ENCODE results near the gene MORN3. TPM values are rescaled to one million over a fixed set of nuclear protein-coding genes. Genes with fewer than 3 reads are reported as not detected.

Gene MORN3
- total and polyA plus RNA-seq, 2 of the 8 experiments (the other 6 are each of a cell fraction or from before 2014, with no cell fraction given): 0.39 to 0.93 TPM

DNA sequence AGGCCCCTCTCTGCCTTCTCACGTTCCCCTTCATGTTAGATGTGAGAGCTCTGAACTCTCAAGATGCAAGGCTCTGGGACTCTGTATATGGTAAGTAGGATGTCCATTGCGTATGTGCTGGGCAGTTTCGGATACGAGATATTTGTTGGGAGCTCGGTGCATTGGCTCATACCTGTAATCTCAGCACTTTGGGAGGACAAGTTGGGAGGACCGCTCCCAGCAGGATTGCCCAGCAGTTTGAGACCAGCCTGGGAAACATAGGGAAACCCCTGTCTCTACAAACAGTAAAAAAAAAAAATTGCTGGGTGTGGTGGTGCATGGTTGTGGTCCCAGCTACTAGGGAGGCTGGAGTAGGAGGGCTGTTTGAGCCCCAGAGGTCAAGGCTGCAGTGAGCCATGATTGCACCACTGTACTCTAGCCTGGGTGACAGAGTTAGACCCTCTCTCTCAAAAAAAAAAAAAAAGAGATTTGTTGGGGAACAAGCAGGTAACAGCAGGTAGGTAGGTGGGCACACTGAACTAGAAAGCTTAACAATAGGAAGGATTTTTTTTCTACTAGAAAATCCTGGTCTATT, 46.5 kb upstream of the MORN3 start:
- FAIRE-seq (no peak), DNase-seq (ENCODE audit: low read depth in 1 of 2, low spot score in 2 of 2) (no peak)
- H3K9ac ChIP-seq (replicated peaks in 1 of 4; ENCODE audit: extremely low read depth in 1 of 4, low read depth in 3 of 4, low read length in 3 of 4): no peak overlapping the region
- no peak overlapping the region for H4K5ac ChIP-seq (ENCODE audit: insufficient read length, low read depth, low read length)
- no peak overlapping the region for H2BK15ac ChIP-seq (ENCODE audit: low read length)
- no peak overlapping the region for H3K18ac ChIP-seq (ENCODE audit: extremely low read depth, low read length)
- H2AFZ ChIP-seq (ENCODE audit: low read length): no peak overlapping the region
- peaks cover 4 to 17% of the 10 kb centered on the region in 2 experiments for H4K20me1 ChIP-seq (replicated peaks in 1 of 2; ENCODE audit: control insufficient read depth in 1 of 2, insufficient read depth in 2 of 2, low read length in 2 of 2)
- 82% methylated on average over 6 of the region's 6 CpGs; no CpG with 5 or more reads in 1 of the 2 experiments for WGBS, 2 experiments (ENCODE audit: extremely low coverage in 1 of 2, insufficient coverage in 1 of 2, insufficient read length in 1 of 2, insufficient replicate concordance in 2 of 2, low coverage in 1 of 2, low lambda C conversion rate in 2 of 2, missing lambda C conversion rate in 1 of 2)
- peaks cover 0 to 63% of the 10 kb centered on the region in 2 experiments for H3K79me2 ChIP-seq (ENCODE audit: control insufficient read depth in 1 of 2, insufficient read depth in 2 of 2, low read length in 2 of 2)
- no peak overlapping the region for H2BK120ac ChIP-seq (replicated peaks; ENCODE audit: low read depth, low read length)
- peaks cover 22% of the 10 kb centered on the region for H3K79me1 ChIP-seq (ENCODE audit: low read depth, low read length)
- H3K14ac ChIP-seq (ENCODE audit: insufficient read length): no peak overlapping the region
- peaks cover 0 to 14% (median 4%) of the 10 kb centered on the region in 4 experiments; a peak in 5 of 7 replicates for H3K4me1 ChIP-seq (replicated peaks in 1 of 4; ENCODE audit: control insufficient read depth in 3 of 4, insufficient read depth in 4 of 4, low read length in 3 of 4)
- no peak overlapping the region for H3K4me2 ChIP-seq (ENCODE audit: insufficient read depth in 1 of 2, low read depth in 2 of 2, low read length in 2 of 2)
- no peak overlapping the region for H3K56ac ChIP-seq (replicated peaks; ENCODE audit: insufficient read length, low read depth, low read length)
- no peak overlapping the region for H2BK20ac ChIP-seq (ENCODE audit: low read length)
- CTCF ChIA-PET (ENCODE audit: partially characterized antibody): interaction anchor here (0.6 to 9.9 kb wide), 7 partner anchors 12 to 140 kb away, joined by 3 to 69 read pairs (median 4); partner anchors contain the start of gene RHOF
- H3K27ac ChIP-seq (ENCODE audit: low read depth, low read length): no peak overlapping the region
- H3K4me3 ChIP-seq (ENCODE audit: extremely low read depth in 1 of 4, insufficient read depth in 2 of 4, low read depth in 3 of 4, low read length in 4 of 4): no peak overlapping the region
- H3K27me3 ChIP-seq (replicated peaks in 1 of 4; ENCODE audit: control insufficient read depth in 3 of 4, extremely low read depth in 1 of 4, insufficient read depth in 3 of 4, low read length in 3 of 4): no peaks in the 10 kb centered on the region
- POLR2A ChIA-PET (ENCODE audit: partially characterized antibody): interaction anchor here (0.6 to 1.6 kb wide), 3 partner anchors 13 to 85 kb away, joined by 3 read pairs; no protein-coding TSS in a partner anchor
- H2BK12ac ChIP-seq (ENCODE audit: low read depth, low read length): no peak overlapping the region
- H2AK5ac ChIP-seq (ENCODE audit: low read depth, low read length): no peak overlapping the region
- H3K23me2 ChIP-seq (ENCODE audit: low read depth, low read length): peaks cover 11% of the 10 kb centered on the region; the same call in 1 of the 2 replicates
- H3K23ac ChIP-seq (ENCODE audit: insufficient read length): no peak overlapping the region
- no peak overlapping the region for H4K8ac ChIP-seq (ENCODE audit: extremely low read depth, insufficient read depth, low read length)
- no peaks in the 10 kb centered on the region for H3K9me3 ChIP-seq (ENCODE audit: insufficient read depth in 2 of 2, low read depth in 1 of 2, low read length in 1 of 2)
- H4K91ac ChIP-seq (replicated peaks; ENCODE audit: insufficient read length, low read length): no peak overlapping the region
- no peaks in the 10 kb centered on the region; a peak in 1 of 8 replicates for H3K36me3 ChIP-seq (ENCODE audit: control insufficient read depth in 2 of 4, insufficient read depth in 4 of 4, low read length in 3 of 4)
- H2BK5ac ChIP-seq (ENCODE audit: low read depth, low read length): no peak overlapping the region
- H3K4ac ChIP-seq (replicated peaks; ENCODE audit: insufficient read length, low read depth, low read length): no peak overlapping the region
- TF ChIP-seq ZNF274 (IDR thresholded peaks at IDR 0.05; ENCODE audit: borderline replicate concordance, extremely low read depth, low read length): no peak
- TF ChIP-seq CEBPB (IDR thresholded peaks at IDR 0.05; ENCODE audit: low read depth, low read length): no peak
- no peak for TF ChIP-seq CHD1 (IDR thresholded peaks at IDR 0.05; ENCODE audit: low read depth, low read length)
- no peak for TF ChIP-seq ASH2L (IDR thresholded peaks at IDR 0.05; ENCODE audit: low read length)
- TF ChIP-seq MAFK (IDR thresholded peaks at IDR 0.05; ENCODE audit: low read depth, low read length): no peak
- TF ChIP-seq SP2 (IDR thresholded peaks at IDR 0.05; ENCODE audit: low read length): no peak
- no peak for TF ChIP-seq FOSL1 (IDR thresholded peaks at IDR 0.05; ENCODE audit: insufficient read depth, low read depth, low read length)
- no peak for TF ChIP-seq USF2 (IDR thresholded peaks at IDR 0.05; ENCODE audit: low read length)
- TF ChIP-seq RAD21 (IDR thresholded peaks at IDR 0.05 in 1 of 2, conservative IDR thresholded peaks at IDR 0.05 in 1 of 2; ENCODE audit: low read depth in 2 of 2, low read length in 2 of 2): no peak
- TF ChIP-seq CHD2 (IDR thresholded peaks at IDR 0.05; ENCODE audit: low read length): no peak
- no peak for TF ChIP-seq RXRA (IDR thresholded peaks at IDR 0.05; ENCODE audit: insufficient read depth, low read depth, low read length)
- TF ChIP-seq TCF12 (IDR thresholded peaks at IDR 0.05; ENCODE audit: low read depth, low read length): no peak
- no peak for TF ChIP-seq GABPA (IDR thresholded peaks at IDR 0.05; ENCODE audit: borderline replicate concordance, insufficient read depth, low read length)

Measured in H1 (cell line).